ENCODE results near the gene SLC2A10.

Gene SLC2A10

DNA sequence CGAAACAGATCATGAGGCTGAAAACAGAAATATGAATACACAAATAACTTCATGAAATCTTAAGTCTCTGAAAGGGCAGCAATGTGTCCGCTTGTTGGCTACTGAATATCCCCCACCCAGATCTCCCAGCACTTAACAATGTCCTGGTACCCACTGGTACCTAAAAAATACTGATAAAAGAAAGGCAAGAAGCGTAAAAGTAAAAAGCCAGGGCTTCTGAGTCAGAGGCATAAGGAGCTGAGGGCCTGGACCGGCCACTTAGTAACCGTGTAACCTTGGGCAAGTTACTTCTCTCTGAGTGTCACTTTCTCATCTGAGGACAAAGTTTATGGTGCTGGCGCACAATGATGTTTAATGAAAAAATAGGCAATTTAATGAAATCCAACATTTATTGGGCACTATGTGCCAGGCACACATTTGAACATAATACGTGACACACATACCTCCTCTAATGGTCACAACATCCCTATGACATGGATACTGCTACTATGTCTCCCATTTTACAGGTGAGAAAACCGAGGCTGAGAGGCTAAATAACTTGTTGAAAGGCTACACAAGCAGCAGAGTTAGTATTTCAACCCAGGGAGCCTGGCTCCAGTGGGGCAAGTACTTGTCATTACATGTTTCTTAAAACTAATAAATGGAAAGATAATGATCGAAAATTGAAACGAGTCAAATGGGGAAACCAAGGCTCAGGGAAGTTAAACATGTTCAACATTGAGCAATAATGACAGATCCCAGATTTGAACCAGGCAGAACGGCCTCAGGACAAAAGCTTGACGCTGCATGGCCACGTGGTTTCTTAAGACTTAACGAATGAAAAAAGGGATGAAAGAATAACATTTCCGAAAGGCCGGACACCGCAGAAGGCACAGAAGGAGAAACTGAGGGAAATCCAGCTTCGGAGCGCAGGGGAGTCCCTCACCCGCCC, 21.0 kb upstream of the SLC2A10 start:
- peak overlapping the region; percentile 77 for H3K9ac ChIP-seq (ENCODE audit: low read length)
- H3K27me3 ChIP-seq (ENCODE audit: low read depth, low read length), result no peaks in the 10 kb centered on the region
- peaks cover 32% of the 10 kb centered on the region for H3K36me3 ChIP-seq (replicated peaks; ENCODE audit: low read depth, low read length)
- H3K4me1 ChIP-seq (ENCODE audit: low read length), result peaks cover 33% of the 10 kb centered on the region
- TF ChIP-seq EZH2phosphoT487 (IDR thresholded peaks at IDR 0.05; ENCODE audit: low read depth), result no peak
- TF ChIP-seq, protein P1, sequence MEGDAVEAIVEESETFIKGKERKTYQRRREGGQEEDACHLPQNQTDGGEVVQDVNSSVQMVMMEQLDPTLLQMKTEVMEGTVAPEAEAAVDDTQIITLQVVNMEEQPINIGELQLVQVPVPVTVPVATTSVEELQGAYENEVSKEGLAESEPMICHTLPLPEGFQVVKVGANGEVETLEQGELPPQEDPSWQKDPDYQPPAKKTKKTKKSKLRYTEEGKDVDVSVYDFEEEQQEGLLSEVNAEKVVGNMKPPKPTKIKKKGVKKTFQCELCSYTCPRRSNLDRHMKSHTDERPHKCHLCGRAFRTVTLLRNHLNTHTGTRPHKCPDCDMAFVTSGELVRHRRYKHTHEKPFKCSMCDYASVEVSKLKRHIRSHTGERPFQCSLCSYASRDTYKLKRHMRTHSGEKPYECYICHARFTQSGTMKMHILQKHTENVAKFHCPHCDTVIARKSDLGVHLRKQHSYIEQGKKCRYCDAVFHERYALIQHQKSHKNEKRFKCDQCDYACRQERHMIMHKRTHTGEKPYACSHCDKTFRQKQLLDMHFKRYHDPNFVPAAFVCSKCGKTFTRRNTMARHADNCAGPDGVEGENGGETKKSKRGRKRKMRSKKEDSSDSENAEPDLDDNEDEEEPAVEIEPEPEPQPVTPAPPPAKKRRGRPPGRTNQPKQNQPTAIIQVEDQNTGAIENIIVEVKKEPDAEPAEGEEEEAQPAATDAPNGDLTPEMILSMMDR (IDR thresholded peaks at IDR 0.05; ENCODE audit: low read depth, low read length), result no peak
- H2AFZ ChIP-seq (ENCODE audit: low read depth, low read length), result peak overlapping the region; percentile 77; the same call in 1 of the 2 replicates
- H3K27ac ChIP-seq (ENCODE audit: low read length), result peak overlapping the region; percentile 56
- H3K9me3 ChIP-seq (ENCODE audit: insufficient read depth, low read length), result no peaks in the 10 kb centered on the region
- H3K4me3 ChIP-seq (ENCODE audit: low read length), result peak overlapping the region; percentile 79
- H4K20me1 ChIP-seq (ENCODE audit: insufficient read depth, low read length), result peaks cover 39% of the 10 kb centered on the region
- H3K79me2 ChIP-seq (ENCODE audit: low read length), result peaks cover 56% of the 10 kb centered on the region
- H3K4me2 ChIP-seq (ENCODE audit: low read length), result peak overlapping the region; percentile 91

DNA sequence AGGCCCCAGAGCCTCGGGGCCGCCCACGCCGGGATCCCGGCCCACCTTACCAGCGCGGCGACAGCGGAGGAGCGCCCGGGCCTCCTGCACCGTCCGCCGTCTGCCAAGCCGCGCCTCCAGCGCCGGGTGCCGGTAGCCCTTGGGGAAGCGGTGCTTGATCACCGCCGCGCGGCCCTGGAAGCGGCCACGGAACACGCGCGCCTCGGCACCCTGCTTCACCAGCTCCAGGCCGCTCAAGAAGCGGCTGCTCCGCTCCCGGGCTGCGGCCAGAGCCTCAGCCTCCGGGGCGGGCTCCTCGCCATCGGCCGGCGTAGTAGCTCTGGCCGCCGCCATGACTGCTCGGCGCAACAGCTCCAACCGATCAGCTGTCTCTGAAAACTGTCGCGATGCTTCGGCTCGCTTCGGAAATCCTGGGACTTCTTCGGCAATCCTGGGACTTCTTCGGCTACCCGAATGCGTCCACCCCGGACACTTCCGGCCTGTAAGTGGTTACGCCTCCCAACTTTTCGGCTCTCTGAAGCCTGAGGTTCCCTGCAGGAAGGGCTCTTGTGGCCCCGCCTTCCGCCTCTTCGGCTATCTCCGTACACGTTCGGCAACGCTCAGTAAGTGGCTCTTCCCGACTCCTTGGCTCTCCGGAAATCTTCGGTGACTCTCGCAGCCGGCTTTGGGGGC, 20.2 kb upstream of the SLC2A10 start, which contains the start of gene TP53RK:
Gene TP53RK, minus strand, starts transcription at position 363 of the 672 bp plus-strand sequence. Its CDS starts 30 bp downstream, at position 333.
- H3K4me1 ChIP-seq (ENCODE audit: low read length), result peaks cover 25% of the 10 kb centered on the region
- H3K36me3 ChIP-seq (replicated peaks; ENCODE audit: low read depth, low read length), result peaks cover 31% of the 10 kb centered on the region
- no peaks in the 10 kb centered on the region for H3K9me3 ChIP-seq (ENCODE audit: insufficient read depth, low read length)
- H4K20me1 ChIP-seq (ENCODE audit: insufficient read depth, low read length), result peaks cover 31% of the 10 kb centered on the region
- peak within 1 kb of the TSS; percentile 79 for H2AFZ ChIP-seq (ENCODE audit: low read depth, low read length)
- peak within 1 kb of the TSS; percentile 91 for H3K4me2 ChIP-seq (ENCODE audit: low read length)
- peaks cover 51% of the 10 kb centered on the region for H3K79me2 ChIP-seq (ENCODE audit: low read length)
- H3K9ac ChIP-seq (ENCODE audit: low read length), result peak within 1 kb of the TSS; percentile 77
- H3K4me3 ChIP-seq (ENCODE audit: low read length), result peak within 1 kb of the TSS; percentile 79
- H3K27me3 ChIP-seq (ENCODE audit: low read depth, low read length), result no peaks in the 10 kb centered on the region
- peak within 1 kb of the TSS; percentile 56 for H3K27ac ChIP-seq (ENCODE audit: low read length)
- TF ChIP-seq, protein P1 (IDR thresholded peaks at IDR 0.05; ENCODE audit: low read depth, low read length), result no peak
- no peak for TF ChIP-seq EZH2phosphoT487 (IDR thresholded peaks at IDR 0.05; ENCODE audit: low read depth)

DNA sequence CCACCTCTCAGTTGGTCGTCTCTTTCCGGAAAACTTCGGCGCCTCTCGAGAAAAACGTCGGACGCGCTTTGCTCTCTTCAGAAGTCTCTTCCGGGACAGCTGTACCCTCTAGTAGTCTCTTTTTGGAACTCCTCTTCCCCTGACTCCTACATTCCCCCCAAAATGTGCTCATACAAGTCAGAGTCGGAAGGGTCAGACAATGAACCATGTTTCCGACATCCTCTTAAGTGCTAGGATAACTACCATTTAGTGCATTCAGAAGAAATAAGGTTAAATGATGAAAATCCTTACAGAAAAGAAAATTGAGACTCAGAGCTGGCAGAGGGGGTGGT, 19.7 kb upstream of the SLC2A10 start:
- H3K9ac ChIP-seq (ENCODE audit: low read length), result peak overlapping the region; percentile 72
- no peaks in the 10 kb centered on the region for H3K9me3 ChIP-seq (ENCODE audit: insufficient read depth, low read length)
- peak overlapping the region; percentile 81 for H3K4me2 ChIP-seq (ENCODE audit: low read length)
- H3K4me1 ChIP-seq (ENCODE audit: low read length), result peaks cover 25% of the 10 kb centered on the region
- no peak for TF ChIP-seq EZH2phosphoT487 (IDR thresholded peaks at IDR 0.05; ENCODE audit: low read depth)
- TF ChIP-seq, protein P1 (IDR thresholded peaks at IDR 0.05; ENCODE audit: low read depth, low read length), result no peak
- H3K36me3 ChIP-seq (replicated peaks; ENCODE audit: low read depth, low read length), result peaks cover 26% of the 10 kb centered on the region
- peak overlapping the region; percentile 79 for H2AFZ ChIP-seq (ENCODE audit: low read depth, low read length)
- H3K27ac ChIP-seq (ENCODE audit: low read length), result peak overlapping the region; percentile 41; the same call in 1 of the 2 replicates
- peaks cover 46% of the 10 kb centered on the region for H3K79me2 ChIP-seq (ENCODE audit: low read length)
- no peaks in the 10 kb centered on the region for H3K27me3 ChIP-seq (ENCODE audit: low read depth, low read length)
- H4K20me1 ChIP-seq (ENCODE audit: insufficient read depth, low read length), result peaks cover 26% of the 10 kb centered on the region
- H3K4me3 ChIP-seq (ENCODE audit: low read length), result peak overlapping the region; percentile 79

Measured in OCI-LY3 (cell line).